Right ventricle myocardium superior (tissue), 1 donor: ENCODE results near the gene DDX1. TPM values are rescaled to one million over a fixed set of nuclear protein-coding genes. Genes with fewer than 3 reads are reported as not detected.

ENCODE experiments used
- ATAC-seq: fragments of 200-7000 bp; cut with Tn5 transposase; one replicate; pipeline ENCODE4 v1.9.1; 2020; ENCODE audit warnings: mild to moderate bottlenecking; ENCODE audit not compliant: poor library complexity
- DNase-seq: peaks from one replicate; pipeline ENCODE4 v3.0.0-alpha.2; 2020
- intact Hi-C: fragments of 100-400 bp; cut with DNase I; formaldehyde crosslinking; loops from one replicate; pipeline ENCODE4 v1.11.2; 2022
- total RNA-seq: library from RNA; stranded (reverse); fragmentation: NEBNext Ultra II Directional; extraction: Animal tissue kit (Norgen Biotek cat#: 25700); gene quantifications from one replicate; pipeline ENCODE4 v1.2.1, GENCODE V29; 2021
- donor health status: DM: no; HTN: yes; CAD: no; lungs with severe emphysema.

DDX1 gene
- total RNA-seq, 1 donor from 2014 or later, result 155 TPM

DNA sequence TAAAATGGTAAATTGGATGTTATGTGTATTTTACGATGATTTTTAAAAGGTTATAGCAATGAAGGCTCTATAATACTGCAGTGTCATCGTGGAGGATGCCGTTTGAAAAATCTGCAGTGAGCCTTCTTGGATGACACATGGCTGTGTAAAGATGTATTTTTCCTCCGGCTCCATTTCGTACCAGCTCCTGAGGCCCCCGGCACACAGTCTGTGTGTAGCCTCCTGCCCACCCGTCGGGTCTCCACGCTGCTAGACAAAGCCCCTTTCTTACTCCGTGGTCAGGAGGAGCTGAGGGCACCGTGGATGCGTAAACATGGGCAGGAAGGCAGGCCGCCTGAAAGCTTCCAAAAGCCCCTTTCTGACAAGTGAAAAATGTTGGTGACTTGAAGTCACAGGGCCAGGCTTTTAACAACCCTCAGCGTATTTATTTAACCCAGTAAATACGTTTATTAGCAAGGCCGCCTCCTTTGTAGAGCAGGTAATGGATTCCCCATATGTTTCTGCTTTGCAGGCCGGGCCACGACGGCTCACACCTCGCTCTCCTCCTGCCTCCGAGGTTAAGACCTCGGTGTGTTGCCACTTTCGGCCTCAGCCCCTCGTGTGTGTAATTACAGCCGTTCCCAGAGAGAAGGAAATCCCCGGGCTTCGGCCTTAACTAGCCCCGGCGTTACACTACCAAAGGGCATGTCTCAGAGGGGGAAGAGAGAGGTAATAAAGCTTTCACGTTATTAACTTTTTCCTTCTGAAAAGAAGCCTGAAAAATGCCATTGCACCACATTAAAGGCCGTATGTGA lies 72.8 kb downstream of the DDX1 start:
- ATAC-seq (no peak), DNase-seq (no peak)
- intact Hi-C loops, result no loop called here

DNA sequence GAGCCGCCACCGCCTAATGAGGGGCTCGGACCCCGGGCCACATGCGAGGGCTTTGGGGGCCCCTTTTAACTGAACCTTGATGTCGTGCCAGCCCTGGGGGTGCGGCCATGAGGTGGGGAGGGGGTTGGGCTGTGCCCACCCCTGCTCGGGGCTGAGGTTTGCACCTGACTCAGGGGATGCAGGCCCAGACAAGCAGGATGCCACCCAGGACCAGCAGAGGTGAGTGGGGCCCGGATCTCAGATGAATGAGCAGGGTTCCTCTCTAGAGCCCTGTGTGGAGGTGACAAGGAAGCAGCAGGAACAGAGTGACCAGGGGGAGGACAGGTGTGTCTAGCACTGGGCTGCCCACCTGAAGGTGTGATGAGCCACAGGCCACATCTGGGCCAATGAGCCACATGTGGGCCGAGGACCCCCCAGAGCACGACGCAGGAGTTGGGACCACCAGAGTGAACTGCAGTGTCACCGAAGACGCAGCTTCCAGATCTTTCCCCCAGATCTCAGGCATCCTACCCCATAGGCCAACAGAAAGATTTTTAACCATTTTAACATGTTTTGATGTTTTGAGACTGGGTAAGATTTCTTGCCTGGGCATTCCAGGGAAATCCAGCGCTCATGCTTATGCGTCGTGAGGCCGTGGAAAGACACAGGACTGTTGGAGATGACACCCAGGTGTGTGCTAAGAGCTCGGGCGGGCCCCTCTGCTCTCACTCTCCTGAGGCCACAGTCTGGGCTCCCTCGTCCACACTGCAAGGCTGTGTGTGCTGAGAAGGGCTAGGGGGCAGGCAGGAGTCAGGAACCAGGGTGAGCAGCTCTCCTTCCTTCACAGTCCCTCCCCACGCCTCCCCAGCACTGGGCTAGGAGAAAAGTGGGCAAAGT lies 73.6 kb downstream of the DDX1 start:
- ATAC-seq, result no peak
- intact Hi-C loops, result no loop called here

DNA sequence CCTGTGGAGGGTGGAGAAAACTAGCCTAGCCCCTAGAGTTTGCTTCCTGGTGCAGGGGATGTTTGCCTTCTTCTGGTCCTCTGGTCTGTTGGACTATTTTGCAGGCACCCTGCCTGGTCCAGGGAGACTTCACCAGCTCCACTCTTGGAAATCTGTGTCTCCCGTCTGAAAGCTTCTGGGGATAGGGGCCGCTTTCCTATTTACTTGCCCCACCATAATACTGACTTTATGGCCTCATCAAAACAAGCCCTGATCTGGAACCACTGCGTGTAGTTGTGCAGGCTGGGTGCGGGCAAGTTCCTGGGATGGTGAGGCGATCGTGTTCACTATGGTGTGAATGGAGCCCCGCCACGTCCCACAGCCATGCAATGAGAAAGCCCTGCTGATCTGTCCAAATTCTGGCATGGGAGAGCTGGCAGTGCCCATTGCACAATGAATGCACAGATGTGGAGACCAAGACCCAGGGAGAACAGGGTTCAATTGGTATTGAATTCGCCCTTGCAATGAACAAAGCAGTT lies 74.3 kb downstream of the DDX1 start:
- intact Hi-C loops, result no loop called here
- DNase-seq (no peak), ATAC-seq (no peak)

More for the DNA sequence above, 73.6 kb downstream of the DDX1 start:
- no peak for DNase-seq

DNA sequence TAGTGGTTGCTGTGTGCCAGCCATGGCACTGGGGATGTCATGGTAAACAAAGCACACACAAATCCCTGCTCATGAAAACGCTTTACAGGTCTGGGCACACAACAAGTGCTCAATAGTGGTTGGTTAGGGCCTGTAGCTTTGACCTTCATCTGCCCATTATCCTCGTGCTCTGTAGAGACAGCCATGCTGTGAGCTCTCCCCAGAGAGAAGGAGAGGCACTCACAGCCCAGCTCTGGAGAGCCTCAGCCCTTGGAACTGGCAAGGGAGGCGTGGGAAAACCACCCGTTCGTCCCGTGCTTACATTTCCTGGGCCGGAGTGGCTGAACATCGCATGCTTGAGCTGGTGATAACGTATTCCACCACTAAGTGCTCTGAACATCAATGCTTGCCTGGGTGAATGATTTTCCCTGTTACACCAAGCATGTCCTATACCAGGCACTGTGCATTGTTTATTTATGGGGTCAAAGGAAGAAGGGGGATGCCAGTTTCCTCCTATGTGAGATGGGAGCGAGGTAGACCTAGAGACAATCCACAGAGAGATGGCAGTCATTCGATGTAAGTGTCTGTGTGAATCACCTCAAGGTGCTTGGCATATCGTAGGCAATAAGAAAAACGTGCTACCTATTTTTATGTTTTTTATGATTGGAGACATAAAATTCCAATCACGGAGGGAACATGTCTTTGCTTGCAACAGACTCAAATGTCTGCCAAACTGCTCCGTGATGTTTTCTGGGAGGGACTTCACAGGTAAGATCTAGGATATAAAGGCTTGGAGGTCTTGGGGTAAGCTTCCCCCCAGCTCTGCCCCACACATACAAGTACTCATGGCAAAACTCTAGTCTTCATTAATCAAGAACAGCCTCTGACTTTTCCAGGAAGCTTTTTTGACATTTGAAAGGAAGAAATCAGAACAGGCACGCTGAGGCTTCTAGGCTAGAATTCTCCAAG lies 75.5 kb downstream of the DDX1 start:
- DNase-seq, result no peak
- intact Hi-C loops, result no loop called here

DNA sequence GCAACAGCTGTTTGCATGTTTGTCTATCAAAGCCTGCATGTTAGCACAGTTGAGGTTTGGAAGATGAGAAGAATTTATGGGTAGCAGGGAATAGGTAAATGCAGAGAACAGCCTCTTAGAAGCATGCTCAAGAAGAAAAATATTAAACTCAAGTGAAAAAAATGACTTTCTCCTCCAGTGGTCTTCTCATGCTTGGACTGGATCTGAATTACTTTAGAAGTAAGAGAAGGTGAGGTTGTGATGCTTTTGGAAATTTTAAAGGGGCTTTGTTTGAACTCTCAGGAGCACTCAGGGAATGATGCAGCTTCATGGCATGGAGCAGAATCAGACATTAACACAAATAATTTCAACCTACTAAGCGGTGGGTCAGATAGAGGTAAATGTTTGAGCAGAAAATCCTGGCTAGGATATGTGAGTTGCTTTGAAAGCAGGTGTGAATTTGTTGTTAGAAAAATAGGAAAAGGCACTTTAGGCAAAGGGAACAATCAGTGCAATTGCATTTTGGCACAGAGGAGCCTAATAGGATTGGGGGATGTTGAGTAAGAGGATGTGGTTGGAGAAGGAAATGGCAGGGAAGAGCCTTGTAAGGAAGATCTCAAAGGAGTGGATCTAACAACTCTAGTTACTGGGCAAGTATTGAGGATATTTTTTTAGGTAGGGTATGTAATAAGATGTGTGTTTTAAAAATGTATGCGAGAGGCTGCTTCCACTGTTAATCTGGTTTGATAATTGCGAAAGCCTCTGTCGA lies 76.3 kb downstream of the DDX1 start:
- intact Hi-C loops, result no loop called here
- DNase-seq, result no peak
- no peak for ATAC-seq

More for the DNA sequence above, 75.5 kb downstream of the DDX1 start:
- no peak for ATAC-seq

DNA sequence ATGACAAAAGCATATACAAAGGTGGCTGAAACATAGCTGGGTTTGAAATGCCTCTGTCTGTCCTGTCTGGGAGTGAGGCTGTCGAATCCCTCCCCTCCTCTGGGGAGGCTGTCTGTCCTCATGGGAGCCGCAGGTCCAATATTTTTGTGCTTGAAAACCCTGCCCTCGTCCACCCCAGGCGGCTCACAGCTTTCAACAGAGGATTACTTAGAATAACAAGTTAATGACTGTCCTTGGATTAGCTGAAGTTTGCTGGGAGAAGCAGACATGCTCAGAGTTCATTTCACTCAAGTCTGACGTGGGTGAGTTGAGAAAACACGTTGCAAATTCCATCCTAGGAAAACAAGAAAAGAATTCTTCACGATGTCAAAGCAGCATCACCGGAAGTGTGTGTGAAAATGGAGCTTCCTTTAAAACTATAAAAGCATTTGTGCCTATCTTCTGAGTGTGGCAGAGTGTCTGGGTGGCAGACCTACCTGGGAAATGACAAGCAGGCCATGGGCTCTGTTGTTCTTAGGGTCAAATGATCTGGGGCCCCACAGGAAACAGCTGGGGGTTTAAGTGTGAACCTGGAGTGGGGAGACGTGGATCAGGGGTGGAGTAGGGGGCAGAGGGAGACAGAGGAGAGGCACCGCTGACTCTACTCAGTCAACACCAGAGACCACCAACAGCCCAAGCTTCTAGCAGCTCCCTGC lies 77.1 kb downstream of the DDX1 start:
- no peak for ATAC-seq
- intact Hi-C loops, result no loop called here
- no peak for DNase-seq

DNA sequence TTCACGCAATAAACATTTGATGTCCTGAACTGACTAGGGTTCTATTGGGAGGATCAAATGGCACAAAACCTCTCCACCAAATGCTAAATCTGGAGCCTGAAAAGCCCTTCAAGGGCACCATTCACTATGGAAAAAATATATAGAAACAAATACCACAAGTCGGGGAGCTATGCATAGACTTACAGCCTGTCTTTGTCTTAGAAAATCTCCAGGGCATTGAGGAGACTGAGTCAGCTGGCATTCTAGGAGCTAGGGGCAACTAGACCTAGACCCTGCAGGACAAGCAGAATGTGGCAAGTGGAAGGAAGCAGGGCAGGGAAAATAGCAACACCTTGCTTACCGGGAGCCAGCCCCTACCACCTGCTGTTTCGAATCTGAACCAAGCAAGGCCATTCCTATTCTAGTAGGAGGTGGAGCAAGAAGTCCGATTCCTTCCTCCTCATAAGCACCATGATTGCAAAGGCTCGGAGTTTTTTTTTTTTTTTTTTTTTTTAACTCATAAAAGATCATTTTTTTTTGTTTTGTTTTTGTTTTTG lies 77.8 kb downstream of the DDX1 start:
- no peak for ATAC-seq
- intact Hi-C loops, result no loop called here

DNA sequence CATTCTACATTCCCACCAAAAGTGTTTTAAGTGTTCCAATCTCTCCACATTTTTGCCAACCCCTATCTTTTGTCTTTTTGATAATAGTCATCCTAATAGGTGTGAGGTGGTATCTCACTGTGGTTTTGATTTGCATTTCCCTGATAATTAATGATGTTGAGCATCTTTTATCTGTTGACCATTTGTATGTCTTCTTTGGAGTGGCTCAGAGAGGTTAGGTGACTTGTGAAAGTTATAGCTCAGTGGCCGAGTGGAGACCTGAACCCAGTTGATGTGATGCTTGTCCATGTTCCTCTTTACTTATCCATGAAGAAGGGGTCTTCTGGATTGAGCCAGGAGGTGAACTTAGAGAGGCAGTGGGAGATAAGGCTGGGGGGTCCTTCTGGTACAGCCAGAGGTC lies 78.8 kb downstream of the DDX1 start:
- DNase-seq, result no peak
- ATAC-seq, result no peak
- intact Hi-C loops, result no loop called here

More for the DNA sequence above, 77.8 kb downstream of the DDX1 start:
- DNase-seq, result no peak

DNA sequence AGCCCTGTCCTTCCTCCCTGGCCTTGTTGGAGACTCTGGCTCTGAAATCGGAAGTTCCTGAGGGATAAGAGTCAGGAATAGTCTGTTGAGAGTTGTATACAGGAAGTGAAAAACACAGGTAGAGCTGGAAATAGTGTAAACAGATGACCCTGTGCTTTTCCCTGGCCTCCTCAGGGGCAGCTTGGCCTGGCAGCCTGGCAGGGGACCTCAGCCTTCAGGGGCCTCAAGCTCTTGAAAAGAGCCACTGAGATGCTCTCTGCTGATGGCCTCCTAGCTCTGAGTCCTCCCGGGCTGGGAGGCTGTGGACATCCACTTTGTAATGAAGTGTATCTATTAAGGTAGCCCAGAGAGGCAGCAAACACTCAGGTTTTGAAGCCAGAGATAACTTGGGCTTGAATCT lies 79.3 kb downstream of the DDX1 start:
- ATAC-seq (no peak), DNase-seq (no peak)
- intact Hi-C loops, result no loop called here

DNA sequence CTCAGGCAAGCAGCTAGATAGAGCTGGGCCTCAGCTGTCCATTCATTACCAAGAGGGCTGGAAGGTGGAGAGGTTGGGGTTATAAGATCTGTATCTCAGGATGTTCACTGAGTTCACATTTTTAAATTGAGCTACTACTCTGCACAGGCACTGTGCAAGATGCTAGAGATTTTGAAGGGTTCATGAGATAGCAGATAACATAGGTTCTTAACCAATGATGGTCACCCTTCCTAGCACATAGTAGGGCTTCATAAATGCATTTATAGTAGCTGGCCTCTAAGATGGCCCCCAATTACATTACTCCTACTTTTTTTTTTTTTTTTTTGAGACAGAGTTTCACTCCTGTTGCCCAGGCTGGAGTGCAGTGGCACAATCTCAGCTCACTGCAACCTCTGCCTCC lies 79.7 kb downstream of the DDX1 start:
- DNase-seq, result no peak
- intact Hi-C loops, result no loop called here
- ATAC-seq, result no peak

DNA sequence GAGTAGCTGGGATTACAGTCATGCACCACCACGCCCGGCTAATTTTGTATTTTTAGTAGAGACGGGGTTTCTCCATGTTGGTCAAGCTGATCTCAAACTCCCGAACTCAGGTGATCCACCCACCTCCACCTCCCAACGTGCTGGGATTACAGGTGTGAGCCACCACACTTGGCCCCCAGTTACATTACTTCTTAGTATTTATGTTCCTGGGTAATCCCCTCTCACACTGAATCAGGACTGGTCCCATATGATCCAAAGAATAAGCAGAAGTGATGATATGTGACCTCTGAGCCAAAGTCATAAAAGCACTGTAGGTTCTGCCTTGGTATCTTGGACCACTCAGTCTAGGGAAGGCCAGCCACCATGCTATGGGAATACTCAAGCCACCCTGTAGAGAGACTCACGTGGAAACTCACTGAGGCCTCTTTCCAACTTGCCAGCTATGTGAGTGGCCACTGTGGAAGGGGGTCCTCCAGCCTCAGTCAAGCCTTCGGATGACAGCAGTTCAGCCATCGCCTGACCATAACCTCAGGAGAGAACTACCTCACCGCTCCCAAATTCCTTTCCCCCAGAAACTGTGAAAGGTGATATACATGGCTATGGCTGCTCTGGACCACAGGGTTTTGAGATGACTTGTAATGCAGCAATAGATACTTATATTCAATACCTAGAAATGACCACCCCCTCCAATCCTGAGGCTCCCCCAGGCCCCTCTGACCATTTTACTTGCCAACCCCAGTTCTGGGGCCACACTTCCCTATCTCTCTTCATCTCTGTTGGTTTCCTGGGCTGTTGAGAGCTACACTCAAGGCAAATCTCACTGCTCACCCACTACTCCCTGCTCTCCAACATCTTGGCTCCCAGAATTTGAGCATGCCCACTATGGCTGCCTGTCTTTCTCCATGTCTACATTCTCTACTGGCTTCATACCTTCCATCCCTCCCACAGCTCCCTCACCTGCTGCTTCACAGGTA lies 80.5 kb downstream of the DDX1 start:
- ATAC-seq, result no peak
- intact Hi-C loops, result no loop called here
- no peak for DNase-seq

DNA sequence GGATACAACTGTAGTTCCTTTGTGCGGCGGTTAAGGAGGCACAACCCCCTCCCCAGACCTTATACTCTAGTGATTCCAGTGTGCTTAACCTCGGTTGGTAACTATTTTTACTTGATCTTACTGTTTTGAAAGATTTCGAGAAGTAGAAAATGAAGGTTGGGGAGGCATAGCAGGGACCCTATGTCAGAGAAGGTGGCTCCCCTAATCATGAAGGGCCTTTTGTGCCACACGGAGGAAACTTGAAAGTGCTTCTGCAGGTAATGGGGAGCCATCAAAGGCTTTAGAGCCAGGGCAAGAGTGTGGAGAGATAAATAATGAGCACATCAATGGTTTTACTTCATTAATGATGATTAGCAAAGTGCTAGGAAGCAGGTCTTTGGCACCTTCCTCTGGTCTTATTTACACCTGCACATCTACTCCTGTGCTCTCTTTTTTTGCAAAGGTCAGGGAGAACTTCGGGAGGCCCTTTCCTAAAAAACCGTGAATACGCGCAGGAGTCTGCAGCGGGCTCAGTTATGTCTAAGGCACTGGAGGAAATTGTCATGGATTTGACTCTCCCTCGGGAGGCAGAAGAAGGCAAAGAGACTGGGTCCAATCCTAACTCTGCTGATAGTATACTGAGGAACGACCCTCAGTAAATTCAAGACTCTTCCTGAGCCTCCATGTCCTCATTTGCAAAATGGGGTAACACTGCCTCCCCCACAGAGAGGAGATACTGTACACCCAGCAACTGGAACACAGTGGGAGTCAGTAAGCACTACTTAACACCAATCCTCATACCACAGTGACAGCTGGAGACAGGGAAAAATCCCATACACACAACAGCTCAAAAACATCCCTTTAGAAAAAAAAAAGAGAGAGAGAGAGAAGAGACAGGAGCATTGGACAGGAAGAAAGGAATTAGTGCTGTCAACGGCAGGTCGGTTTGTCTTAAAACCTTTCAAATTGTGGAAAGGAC lies 81.6 kb downstream of the DDX1 start:
- ATAC-seq (no peak), DNase-seq (no peak)
- intact Hi-C loops, result no loop called here

DNA sequence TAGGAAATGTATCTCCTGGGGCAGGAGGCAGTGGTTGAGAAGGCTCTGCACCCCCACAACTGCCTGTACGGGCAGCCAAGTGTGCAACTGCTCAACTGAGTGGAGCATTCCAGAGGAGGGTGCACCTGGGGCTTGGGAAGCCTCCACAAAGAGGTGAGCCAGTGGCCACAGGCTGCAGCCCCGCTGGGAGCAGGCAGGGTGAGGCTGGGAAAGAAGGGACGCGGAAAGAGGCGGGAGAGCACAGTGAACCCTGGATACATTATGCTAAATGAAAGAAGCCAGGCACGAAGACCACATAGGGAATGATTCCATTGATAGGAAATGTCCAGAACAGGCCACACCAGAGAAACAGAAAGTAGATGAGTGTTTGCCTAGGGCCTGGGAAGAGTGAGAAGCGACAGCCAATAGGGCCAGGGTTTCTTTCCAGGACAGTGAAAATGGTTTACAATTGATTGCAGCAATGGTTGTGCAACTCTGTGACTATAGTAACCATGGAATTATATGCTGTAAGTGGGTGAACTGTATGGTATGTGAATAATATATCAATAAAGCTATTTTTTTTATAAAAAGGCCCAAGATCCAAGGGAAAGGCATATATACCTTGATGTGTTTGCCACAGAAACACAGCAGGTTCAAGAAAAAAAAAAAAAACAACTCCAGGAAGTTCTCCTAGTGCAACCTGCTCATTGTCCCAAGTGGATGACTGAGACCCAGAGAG lies 82.4 kb downstream of the DDX1 start:
- intact Hi-C loops, result no loop called here
- ATAC-seq, result no peak
- DNase-seq, result no peak

DNA sequence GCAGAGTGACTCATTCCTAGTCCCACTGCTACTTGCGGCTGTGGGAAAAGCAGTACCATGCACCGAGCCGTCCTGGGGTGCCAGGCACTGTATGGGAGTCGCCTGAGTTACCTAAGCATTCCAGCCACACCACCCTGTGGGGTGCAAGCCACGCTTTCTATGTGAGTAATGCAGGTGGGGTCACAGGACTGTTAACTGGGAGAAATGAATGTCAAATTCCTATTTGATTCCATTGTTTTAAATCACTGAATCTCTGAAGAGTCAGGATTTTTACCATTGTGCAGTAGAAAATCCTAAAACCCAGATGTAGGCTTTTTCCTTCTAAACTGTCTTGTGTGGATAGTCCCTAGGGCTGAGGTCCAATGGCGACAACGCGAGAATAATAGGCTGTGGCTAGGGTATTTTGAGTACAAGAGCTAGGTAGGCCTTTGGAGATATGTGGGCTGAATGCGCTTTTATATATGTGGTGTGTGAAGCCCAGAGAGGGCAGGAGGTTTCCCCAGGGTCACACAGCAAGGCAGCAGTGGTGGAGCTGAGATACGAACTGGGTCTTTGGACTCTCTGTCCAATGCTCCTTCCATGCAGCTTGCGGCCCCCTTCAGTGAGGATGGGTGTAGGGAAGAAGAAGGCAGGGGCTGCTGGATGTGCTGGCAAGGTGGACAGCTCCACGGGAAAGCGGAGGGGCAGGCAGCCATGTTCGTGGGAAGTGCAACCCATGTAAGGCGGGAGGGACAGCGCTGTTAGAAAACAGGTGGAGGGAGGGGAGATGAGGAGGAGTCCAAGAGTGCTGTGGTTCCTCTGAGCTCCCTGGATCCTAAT lies 83.2 kb downstream of the DDX1 start:
- ATAC-seq (no peak), DNase-seq (no peak)
- intact Hi-C loops, result no loop called here
